ENCODE data around the gene MYCBPAP. TPM values are rescaled to one million over a fixed set of nuclear protein-coding genes. Genes with fewer than 3 reads are reported as not detected.

The MYCBPAP gene
- total RNA-seq, 1 experiment from 2014 or later: 1.9 TPM

- H3K27ac ChIP-seq (ENCODE audit: low read length): no peak overlapping the region
- no peaks in the 10 kb centered on the region for H3K27me3 ChIP-seq (ENCODE audit: low read length)
- TF ChIP-seq, protein P1, sequence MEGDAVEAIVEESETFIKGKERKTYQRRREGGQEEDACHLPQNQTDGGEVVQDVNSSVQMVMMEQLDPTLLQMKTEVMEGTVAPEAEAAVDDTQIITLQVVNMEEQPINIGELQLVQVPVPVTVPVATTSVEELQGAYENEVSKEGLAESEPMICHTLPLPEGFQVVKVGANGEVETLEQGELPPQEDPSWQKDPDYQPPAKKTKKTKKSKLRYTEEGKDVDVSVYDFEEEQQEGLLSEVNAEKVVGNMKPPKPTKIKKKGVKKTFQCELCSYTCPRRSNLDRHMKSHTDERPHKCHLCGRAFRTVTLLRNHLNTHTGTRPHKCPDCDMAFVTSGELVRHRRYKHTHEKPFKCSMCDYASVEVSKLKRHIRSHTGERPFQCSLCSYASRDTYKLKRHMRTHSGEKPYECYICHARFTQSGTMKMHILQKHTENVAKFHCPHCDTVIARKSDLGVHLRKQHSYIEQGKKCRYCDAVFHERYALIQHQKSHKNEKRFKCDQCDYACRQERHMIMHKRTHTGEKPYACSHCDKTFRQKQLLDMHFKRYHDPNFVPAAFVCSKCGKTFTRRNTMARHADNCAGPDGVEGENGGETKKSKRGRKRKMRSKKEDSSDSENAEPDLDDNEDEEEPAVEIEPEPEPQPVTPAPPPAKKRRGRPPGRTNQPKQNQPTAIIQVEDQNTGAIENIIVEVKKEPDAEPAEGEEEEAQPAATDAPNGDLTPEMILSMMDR (conservative IDR thresholded peaks at IDR 0.05; ENCODE audit: low read depth, low read length): no peak
- TF ChIP-seq EZH2 (IDR thresholded peaks at IDR 0.05; ENCODE audit: low read length, unreplicated experiment) (no peak), EZH2phosphoT487 (IDR thresholded peaks at IDR 0.05; ENCODE audit: borderline replicate concordance, low read length) (no peak)
- H3K9me2 ChIP-seq (replicated peaks; ENCODE audit: low read length): no peaks in the 10 kb centered on the region
- H3K9ac ChIP-seq (ENCODE audit: low read length): no peak overlapping the region
- ATAC-seq: no peak
- H3K4me2 ChIP-seq (ENCODE audit: low read length): no peak overlapping the region
- H4K20me1 ChIP-seq (ENCODE audit: low read length): no peaks in the 10 kb centered on the region
- H3K4me1 ChIP-seq (ENCODE audit: insufficient read depth, low read length): peaks cover 10% of the 10 kb centered on the region; the same call in 1 of the 2 replicates
- no peak overlapping the region for H2AFZ ChIP-seq (ENCODE audit: low read length)
- no peaks in the 10 kb centered on the region for H3K36me3 ChIP-seq (ENCODE audit: low read depth, low read length)
- no peak overlapping the region for H3K4me3 ChIP-seq (ENCODE audit: low read length)
- DNase-seq: no peak
- no peaks in the 10 kb centered on the region for H3K9me3 ChIP-seq (ENCODE audit: low read length)
- BruUV-seq (replicated peaks): no TSS peak
- H3F3A ChIP-seq (ENCODE audit: low read length, unreplicated experiment): no peaks in the 10 kb centered on the region
- intact Hi-C loops (cut with micrococcal nuclease): no loop called here
- no peaks in the 10 kb centered on the region for H3K79me2 ChIP-seq (ENCODE audit: low read length)
- ChIA-PET CTCF (no interaction called here), POLR2A (ENCODE audit: unreplicated experiment) (no interaction called here)
Observed at GRCh38 chr17:50465171-50465570, 43.1 kb upstream of the MYCBPAP start.

DNA sequence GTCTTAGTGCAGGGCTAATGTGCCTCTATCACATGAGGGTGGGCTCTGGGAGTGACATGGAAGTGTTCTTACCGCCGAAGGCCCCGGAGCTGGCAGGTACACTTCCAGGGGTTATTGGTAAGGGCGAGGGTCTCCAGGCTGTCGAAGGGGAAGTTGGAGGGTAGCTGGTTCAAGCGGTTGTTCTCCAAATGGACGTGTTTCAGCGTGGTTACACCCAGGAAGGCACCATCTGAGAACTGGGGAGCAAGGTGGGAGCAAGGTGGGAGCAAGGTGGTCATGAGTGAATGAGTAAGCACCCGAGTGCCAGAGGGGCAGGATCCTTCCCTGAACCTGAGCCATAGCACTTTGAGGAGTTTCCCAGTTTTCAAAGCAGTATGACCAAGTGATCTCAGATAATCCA, 42.6 kb upstream of the MYCBPAP start:
- Histone ChIP-seq H4K20me1 (ENCODE audit: low read length) (no peaks in the 10 kb centered on the region), H3F3A (ENCODE audit: low read length, unreplicated experiment) (no peaks in the 10 kb centered on the region), H3K79me2 (ENCODE audit: low read length) (no peaks in the 10 kb centered on the region), H3K27me3 (ENCODE audit: low read length) (no peaks in the 10 kb centered on the region), H3K9me3 (ENCODE audit: low read length) (no peaks in the 10 kb centered on the region), H3K4me1 (ENCODE audit: insufficient read depth, low read length) (peaks cover 10% of the 10 kb centered on the region; the same call in 1 of the 2 replicates), H3K4me2 (ENCODE audit: low read length) (no peak overlapping the region), H3K4me3 (ENCODE audit: low read length) (no peak overlapping the region), H3K36me3 (ENCODE audit: low read depth, low read length) (no peaks in the 10 kb centered on the region), H3K9me2 (replicated peaks; ENCODE audit: low read length) (no peaks in the 10 kb centered on the region), H3K9ac (ENCODE audit: low read length) (no peak overlapping the region), H3K27ac (ENCODE audit: low read length) (no peak overlapping the region), H2AFZ (ENCODE audit: low read length) (no peak overlapping the region)
- ChIA-PET CTCF (no interaction called here), POLR2A (ENCODE audit: unreplicated experiment) (interaction anchor here (0.6 kb wide), 1 partner anchor 75 kb away, joined by 3 read pairs; no protein-coding TSS in a partner anchor)
- intact Hi-C loops (cut with micrococcal nuclease): no loop called here
- no TSS peak for BruUV-seq (replicated peaks)
- ATAC-seq (no peak), DNase-seq (no peak)
- TF ChIP-seq, protein P1 (conservative IDR thresholded peaks at IDR 0.05; ENCODE audit: low read depth, low read length): no peak
- TF ChIP-seq EZH2 (IDR thresholded peaks at IDR 0.05; ENCODE audit: low read length, unreplicated experiment): no peak
- no peak for TF ChIP-seq EZH2phosphoT487 (IDR thresholded peaks at IDR 0.05; ENCODE audit: borderline replicate concordance, low read length)

GRCh38 chr17:50466371-50467113, 41.7 kb upstream of the MYCBPAP start:
- intact Hi-C loops (cut with micrococcal nuclease): no loop called here
- Histone ChIP-seq H3F3A (ENCODE audit: low read length, unreplicated experiment) (no peaks in the 10 kb centered on the region), H3K27ac (ENCODE audit: low read length) (no peak overlapping the region), H3K4me3 (ENCODE audit: low read length) (no peak overlapping the region), H3K9me2 (replicated peaks; ENCODE audit: low read length) (no peaks in the 10 kb centered on the region), H3K36me3 (ENCODE audit: low read depth, low read length) (no peaks in the 10 kb centered on the region), H4K20me1 (ENCODE audit: low read length) (no peaks in the 10 kb centered on the region), H3K4me2 (ENCODE audit: low read length) (0 out of 2 replicates have a peak overlapping the region, but pooled peaks have one; percentile 11), H3K9ac (ENCODE audit: low read length) (no peak overlapping the region), H3K27me3 (ENCODE audit: low read length) (no peaks in the 10 kb centered on the region), H2AFZ (ENCODE audit: low read length) (no peak overlapping the region), H3K79me2 (ENCODE audit: low read length) (no peaks in the 10 kb centered on the region), H3K9me3 (ENCODE audit: low read length) (no peaks in the 10 kb centered on the region), H3K4me1 (ENCODE audit: insufficient read depth, low read length) (peaks cover 10% of the 10 kb centered on the region; the same call in 1 of the 2 replicates)
- ATAC-seq (peak; percentile 83), DNase-seq (peak; percentile 41)
- CTCF ChIA-PET: no interaction called here
- TF ChIP-seq, protein P1 (conservative IDR thresholded peaks at IDR 0.05; ENCODE audit: low read depth, low read length): no peak
- TF ChIP-seq EZH2phosphoT487 (IDR thresholded peaks at IDR 0.05; ENCODE audit: borderline replicate concordance, low read length): no peak
- TF ChIP-seq EZH2 (IDR thresholded peaks at IDR 0.05; ENCODE audit: low read length, unreplicated experiment): no peak
- BruUV-seq (replicated peaks): no TSS peak
- POLR2A ChIA-PET (ENCODE audit: unreplicated experiment): interaction anchor here (0.6 kb wide), 1 partner anchor 75 kb away, joined by 3 read pairs; no protein-coding TSS in a partner anchor

Data from PC-3 (cell line).